Activated CD4-positive, alpha-beta memory T cell treated with anti-CD3 and anti-CD28 coated beads, Interleukin-2, amount 10 ng/mL, durations not matched to agents 7 days and 5 days (primary cell): ENCODE measurements around the gene QRFP. TPM values are rescaled to one million over a fixed set of nuclear protein-coding genes. Genes with fewer than 3 reads are reported as not detected.
"Not testable (repeated sequence)": the region's sequence is repeated elsewhere in the genome, so short reads cannot be mapped to it uniquely, and the experiment has no call there.

Source experiments
- CTCF ChIA-PET: fragments of 350-600 bp; sonication (Branson Sonifier 250); formaldehyde crosslinking; loops from one replicate; lab custom pipeline; 2021; ENCODE audit warnings: antibody characterized with exemption, inconsistent platforms; lab: Charles Lee
- POLR2A ChIA-PET: fragments of 350-600 bp; sonication (Branson Sonifier 250); formaldehyde crosslinking; loops from one replicate; lab custom pipeline; 2021; ENCODE audit warnings: antibody characterized with exemption; lab: Charles Lee
- DNase-seq: peaks from one replicate; pipeline ENCODE4 v3.0.0-alpha.2; 2020
- H3K27ac Mint-ChIP-seq: one replicate; pipeline ENCODE4 v1.8.0; 2021; ENCODE audit warnings: mild to moderate bottlenecking, mixed read lengths
- H3K27me3 Mint-ChIP-seq: one replicate; pipeline ENCODE4 v1.8.0; 2021; ENCODE audit warnings: mixed read lengths
- H3K36me3 Mint-ChIP-seq: one replicate; pipeline ENCODE4 v1.8.0; 2021; ENCODE audit warnings: low read depth, mixed read lengths
- H3K4me1 Mint-ChIP-seq: one replicate; pipeline ENCODE4 v1.8.0; 2021; ENCODE audit warnings: mixed read lengths
- H3K4me3 Mint-ChIP-seq: one replicate; pipeline ENCODE4 v1.8.0; 2021; ENCODE audit warnings: mild to moderate bottlenecking, mixed read lengths
- H3K9me3 Mint-ChIP-seq: one replicate; pipeline ENCODE4 v1.8.0; 2021; ENCODE audit warnings: mixed read lengths
- total RNA-seq, 2 experiments: library from RNA; stranded (reverse); gene quantifications; one replicate each; pipeline ENCODE4 v1.2.3, GENCODE V29; 2021

Gene QRFP
- total RNA-seq, 2 experiments from 2014 or later: not detected

- ChIA-PET CTCF (no interaction called here), POLR2A (no interaction called here)
- Mint-ChIP-seq H3K9me3 (no peaks in the 10 kb centered on the region), H3K27me3 (peaks cover 1% of the 10 kb centered on the region), H3K36me3 (no peaks in the 10 kb centered on the region), H3K27ac (no peak overlapping the region), H3K4me3 (no peak overlapping the region), H3K4me1 (no peaks in the 10 kb centered on the region)
- no peak for DNase-seq
These were observed 23.6 kb upstream of the QRFP start for GRCh38 chr9:130920233-130920632.

- Mint-ChIP-seq H3K4me3 (no peak overlapping the region), H3K27me3 (peaks cover 1% of the 10 kb centered on the region), H3K36me3 (no peaks in the 10 kb centered on the region), H3K4me1 (no peaks in the 10 kb centered on the region), H3K9me3 (no peaks in the 10 kb centered on the region), H3K27ac (no peak overlapping the region)
- DNase-seq: no peak
- ChIA-PET CTCF (no interaction called here), POLR2A (no interaction called here)
These were observed 23.0 kb upstream of the QRFP start for GRCh38 chr9:130919559-130920145.

GRCh38 chr9:130918826-130919558, 22.4 kb upstream of the QRFP start:
- Mint-ChIP-seq H3K27ac (no peak overlapping the region), H3K4me3 (no peak overlapping the region), H3K36me3 (no peaks in the 10 kb centered on the region), H3K27me3 (peaks cover 1% of the 10 kb centered on the region), H3K4me1 (no peaks in the 10 kb centered on the region), H3K9me3 (no peaks in the 10 kb centered on the region)
- POLR2A ChIA-PET: no interaction called here
- CTCF ChIA-PET: no interaction called here
- no peak for DNase-seq

GRCh38 chr9:130918101-130918825, 21.7 kb upstream of the QRFP start:
- Mint-ChIP-seq H3K9me3 (no peaks in the 10 kb centered on the region), H3K27ac (no peak overlapping the region), H3K27me3 (peaks cover 1% of the 10 kb centered on the region), H3K36me3 (no peaks in the 10 kb centered on the region), H3K4me3 (no peak overlapping the region), H3K4me1 (no peaks in the 10 kb centered on the region)
- DNase-seq: no peak
- ChIA-PET POLR2A (no interaction called here), CTCF (interaction anchor here (0.7 kb wide), 1 partner anchor 72 kb away, joined by 3 read pairs; no protein-coding TSS in a partner anchor)

GRCh38 chr9:130917168-130917960, 20.8 kb upstream of the QRFP start:
- CTCF ChIA-PET: interaction anchor here (0.7 kb wide), 1 partner anchor 72 kb away, joined by 3 read pairs; no protein-coding TSS in a partner anchor
- no peaks in the 10 kb centered on the region for H3K27me3 Mint-ChIP-seq
- DNase-seq: no peak

GRCh38 chr9:130915096-130915447, 18.5 kb upstream of the QRFP start:
- Mint-ChIP-seq H3K36me3 (no peaks in the 10 kb centered on the region), H3K4me1 (no peaks in the 10 kb centered on the region), H3K4me3 (no peak overlapping the region), H3K9me3 (no peaks in the 10 kb centered on the region), H3K27me3 (no peaks in the 10 kb centered on the region), H3K27ac (no peak overlapping the region)
- ChIA-PET CTCF (no interaction called here), POLR2A (no interaction called here)
- DNase-seq: no peak

More at GRCh38 chr9:130917168-130917960, 20.8 kb upstream of the QRFP start:
- Mint-ChIP-seq H3K9me3 (no peaks in the 10 kb centered on the region), H3K4me3 (no peak overlapping the region), H3K27ac (no peak overlapping the region), H3K36me3 (no peaks in the 10 kb centered on the region), H3K4me1 (no peaks in the 10 kb centered on the region)
- POLR2A ChIA-PET: no interaction called here

GRCh38 chr9:130914417-130915095, 17.9 kb upstream of the QRFP start:
- Mint-ChIP-seq H3K36me3 (no peaks in the 10 kb centered on the region), H3K27ac (no peak overlapping the region), H3K4me1 (no peaks in the 10 kb centered on the region), H3K9me3 (no peaks in the 10 kb centered on the region), H3K27me3 (no peaks in the 10 kb centered on the region), H3K4me3 (no peak overlapping the region)
- no peak for DNase-seq
- POLR2A ChIA-PET: no interaction called here
- CTCF ChIA-PET: no interaction called here

GRCh38 chr9:130913599-130914416, 17.2 kb upstream of the QRFP start:
- H3K36me3 Mint-ChIP-seq: no peaks in the 10 kb centered on the region
- H3K4me3 Mint-ChIP-seq: no peak overlapping the region
- H3K27ac Mint-ChIP-seq: no peak overlapping the region
- CTCF ChIA-PET: no interaction called here
- no peak for DNase-seq
- no peaks in the 10 kb centered on the region for H3K4me1 Mint-ChIP-seq
- H3K27me3 Mint-ChIP-seq: no peaks in the 10 kb centered on the region
- no peaks in the 10 kb centered on the region for H3K9me3 Mint-ChIP-seq
- POLR2A ChIA-PET: no interaction called here

- no peaks in the 10 kb centered on the region for H3K27me3 Mint-ChIP-seq
- H3K4me1 Mint-ChIP-seq: no peaks in the 10 kb centered on the region
- CTCF ChIA-PET: interaction anchor here (0.6 kb wide), 1 partner anchor 46 kb away, joined by 3 read pairs; no protein-coding TSS in a partner anchor
- POLR2A ChIA-PET: no interaction called here
- H3K9me3 Mint-ChIP-seq: no peaks in the 10 kb centered on the region
- no peak overlapping the region for H3K27ac Mint-ChIP-seq
- DNase-seq: no peak
- no peak overlapping the region for H3K4me3 Mint-ChIP-seq
- H3K36me3 Mint-ChIP-seq: no peaks in the 10 kb centered on the region
These were observed 16.5 kb upstream of the QRFP start for GRCh38 chr9:130912932-130913598.

GRCh38 chr9:130911254-130912049, 14.8 kb upstream of the QRFP start:
- DNase-seq: no peak
- no peaks in the 10 kb centered on the region for H3K27me3 Mint-ChIP-seq
- no peak overlapping the region for H3K4me3 Mint-ChIP-seq
- no peak overlapping the region for H3K27ac Mint-ChIP-seq
- no peaks in the 10 kb centered on the region for H3K36me3 Mint-ChIP-seq
- H3K9me3 Mint-ChIP-seq: no peaks in the 10 kb centered on the region
- H3K4me1 Mint-ChIP-seq: no peaks in the 10 kb centered on the region
- CTCF ChIA-PET: no interaction called here
- POLR2A ChIA-PET: no interaction called here

GRCh38 chr9:130910670-130911069, 14.1 kb upstream of the QRFP start:
- H3K9me3 Mint-ChIP-seq, H3K4me3 Mint-ChIP-seq, H3K27ac Mint-ChIP-seq, H3K27me3 Mint-ChIP-seq, H3K4me1 Mint-ChIP-seq, POLR2A ChIA-PET, H3K36me3 Mint-ChIP-seq, CTCF ChIA-PET, DNase-seq: not testable (repeated sequence)
